Adrenal gland (tissue), 12 donors: ENCODE data around the gene GOLGA8S. TPM values are rescaled to one million over a fixed set of nuclear protein-coding genes. Genes with fewer than 3 reads are reported as not detected.
"Not testable (repeated sequence)": the region's sequence is repeated elsewhere in the genome, so short reads cannot be mapped to it uniquely, and the experiment has no call there.

Experiments used
- DNase-seq, 7 donors: peaks; one replicate each; pipeline ENCODE4 v3.0.0-alpha.2; 2019 to 2020
- H3K27ac ChIP-seq, 5 donors: fragments of 200-600 bp; sonication (generic) in 4 of 5; 1 replicate in 3 of 5; 2 replicates in 2 of 5; pipeline versions ENCODE4 v1.5.1 to v1.8.0; 2016 to 2020; ENCODE audit warnings: mild to moderate bottlenecking in 1 of 5
- H3K27me3 ChIP-seq: fragments of 200-600 bp; 2 replicates; pipeline ENCODE4 v1.8.0; 2021
- H3K36me3 ChIP-seq, 2 donors: fragments of 200-600 bp; replicated peaks in 1 of 2; 1 replicate in 1 of 2; 2 replicates in 1 of 2; pipeline versions ENCODE4 v1.5.1 to v1.8.0; 2018 to 2022
- H3K4me1 ChIP-seq, 2 donors: fragments of 200-600 bp; replicated peaks in 1 of 2; 1 replicate in 1 of 2; 2 replicates in 1 of 2; pipeline versions ENCODE4 v1.5.1 to v1.8.0; 2018 to 2021
- H3K4me3 ChIP-seq, 4 donors: fragments of 200-600 bp; sonication (generic) in 3 of 4; one replicate each; pipeline ENCODE4 v1.5.1; 2016 to 2018
- H3K9me3 ChIP-seq, 3 donors: fragments of 200-600 bp; sonication (generic) in 1 of 3; replicated peaks in 1 of 3; 1 replicate in 2 of 3; 2 replicates in 1 of 3; pipeline versions ENCODE4 v1.5.1 to v1.8.0; 2016 to 2021
- CTCF ChIP-seq, 6 experiments: fragments of 450-650 bp in 4 of 6; fragments of 200-600 bp in 2 of 6; sonication (generic) in 1 of 6; IDR thresholded peaks; 1 replicate in 5 of 6; 2 replicates in 1 of 6; pipeline versions ENCODE4 v1.5.1 to v1.8.0; 2016 to 2021; ENCODE audit warnings: antibody characterized with exemption in 6 of 6, mild to moderate bottlenecking in 2 of 6, moderate library complexity in 1 of 6
- POLR2A ChIP-seq, 2 donors: fragments of 450-650 bp; IDR thresholded peaks; one replicate each; pipeline ENCODE4 v1.6.1; 2017; ENCODE audit warnings: antibody characterized with exemption in 2 of 2, mild to moderate bottlenecking in 2 of 2, moderate library complexity in 1 of 2
- WGBS, 4 donors: extraction: QIAGEN DNeasy Blood & Tissue Kit in 2 of 4; methylation state at CpG; one replicate each; pipeline versions ENCODE4 v1.1.5 to v1.1.7; 2013 to 2017; 5-methylcytosine and 5-hydroxymethylcytosine counted together
- intact Hi-C, 2 donors: fragments of 100-400 bp; cut with DNase I; formaldehyde crosslinking; loops; one replicate each; pipeline versions ENCODE4 v1.14.1 to v1.15.0; 2022 to 2023
- polyA plus RNA-seq, 3 donors: library from polyadenylated mRNA; stranded (reverse); fragments of 200-250 nt in 2 of 3; fragments of 350-450 nt in 1 of 3; fragmentation: Illumina TruSeq in 1 of 3; extraction: RNeasy Lipid Tissue Mini Kit (QIAGEN cat#74804) in 1 of 3; gene quantifications; one replicate each; pipeline ENCODE4 v1.2.3, GENCODE V29; 2013 to 2014
- total RNA-seq, 9 donors: library from RNA; depleted of rRNA in 4 of 9; stranded (reverse); fragments of >200 nt in 4 of 9; fragments of 120-200 nt in 1 of 9; fragmentation: NEBNext Ultra II Directional in 1 of 9; extraction: Animal tissue kit (Norgen Biotek cat#: 25700) in 1 of 9; gene quantifications; one replicate each; pipeline versions ENCODE4 v1.1.0 to v1.2.4, GENCODE V29; 2013 to 2023
- donor health status: healthy with polysubstance abuse.
- donor health status: Bipolar disorder and iron deficiency.
- donor health status: DM: yes; HTN: yes; CAD: no.
- donor health status: DM: no; HTN: no; CAD: no.
- donor health status: DM: no; HTN: no; CAD: no.
- donor health status: DM: yes; HTN: yes; CAD: no.

GOLGA8S gene
- total and polyA plus RNA-seq, 12 donors, result 0.05 to 0.36 (median 0.16) TPM

- no peaks in the 10 kb centered on the region for H3K4me1 ChIP-seq
- no peaks in the 10 kb centered on the region for H3K27me3 ChIP-seq
- H3K36me3 ChIP-seq, result no peaks in the 10 kb centered on the region
- DNase-seq, result no peak
- intact Hi-C loops, result loop anchor here in 1 of 2 donors (10.0 kb wide), 1 partner anchor 94 kb away; no protein-coding TSS in a partner anchor
- 37 to 48% (median 42%) methylated on average over 2 of the region's 2 CpGs for WGBS, 4 donors
- no peak for TF ChIP-seq CTCF (IDR thresholded peaks at IDR 0.05)
- TF ChIP-seq POLR2A (IDR thresholded peaks at IDR 0.05), result no peak
- H3K9me3 ChIP-seq, result no peaks in the 10 kb centered on the region
- H3K4me3 ChIP-seq, result no peak overlapping the region
- H3K27ac ChIP-seq, result no peak overlapping the region
Measured at GRCh38 chr15:23370578-23370977, 16.0 kb downstream of the GOLGA8S start.

- DNase-seq, H3K9me3 ChIP-seq, H3K4me3 ChIP-seq, H3K27me3 ChIP-seq, H3K36me3 ChIP-seq, H3K4me1 ChIP-seq, H3K27ac ChIP-seq: not testable (repeated sequence)
- 55 to 84% (median 76%) methylated on average over 4 of the region's 4 CpGs for WGBS, 4 donors
- intact Hi-C loops, result loop anchor here in 1 of 2 donors (10.0 kb wide), 1 partner anchor 94 kb away; no protein-coding TSS in a partner anchor
Measured at GRCh38 chr15:23371134-23371533, 16.6 kb downstream of the GOLGA8S start.

- DNase-seq, H3K4me3 ChIP-seq, H3K9me3 ChIP-seq, H3K36me3 ChIP-seq, H3K27ac ChIP-seq, H3K27me3 ChIP-seq, H3K4me1 ChIP-seq: not testable (repeated sequence)
- intact Hi-C loops, result loop anchor here in 1 of 2 donors (10.0 kb wide), 1 partner anchor 93 kb away; no protein-coding TSS in a partner anchor
- WGBS, 4 donors, result 83 to 86% (median 84%) methylated on average over 3 of the region's 3 CpGs
Measured at GRCh38 chr15:23371868-23372267, 17.3 kb downstream of the GOLGA8S start.

GRCh38 chr15:23372284-23372683 lies 17.7 kb downstream of the GOLGA8S start:
- DNase-seq, result no peak
- Histone ChIP-seq H3K4me3 (no peak overlapping the region), H3K27ac (no peak overlapping the region), H3K36me3 (no peaks in the 10 kb centered on the region), H3K9me3 (no peaks in the 10 kb centered on the region), H3K27me3 (no peaks in the 10 kb centered on the region), H3K4me1 (no peaks in the 10 kb centered on the region)
- TF ChIP-seq POLR2A (IDR thresholded peaks at IDR 0.05) (no peak), CTCF (IDR thresholded peaks at IDR 0.05) (no peak)
- intact Hi-C loops, result loop anchor here in 1 of 2 donors (10.0 kb wide), 1 partner anchor 93 kb away; no protein-coding TSS in a partner anchor
- 81 to 89% (median 87%) methylated on average over 15 of the region's 15 CpGs for WGBS, 4 donors

GRCh38 chr15:23372891-23373600 lies 18.5 kb downstream of the GOLGA8S start:
- not testable (repeated sequence) for H3K9me3 ChIP-seq, H3K4me3 ChIP-seq, H3K4me1 ChIP-seq, DNase-seq, H3K27me3 ChIP-seq, H3K27ac ChIP-seq, H3K36me3 ChIP-seq
- intact Hi-C loops, result loop anchor here in 1 of 2 donors (10.0 kb wide), 1 partner anchor 92 kb away; no protein-coding TSS in a partner anchor
- 95 to 96% (median 96%) methylated on average over 40 of the region's 40 CpGs for WGBS, 4 donors

GRCh38 chr15:23374226-23374625 lies 19.7 kb downstream of the GOLGA8S start:
- intact Hi-C loops, result loop anchor here in 1 of 2 donors (10.0 kb wide), 1 partner anchor 91 kb away; no protein-coding TSS in a partner anchor
- H3K36me3 ChIP-seq, H3K9me3 ChIP-seq, H3K4me3 ChIP-seq, H3K4me1 ChIP-seq, DNase-seq, H3K27me3 ChIP-seq, H3K27ac ChIP-seq: not testable (repeated sequence)
- WGBS, 4 donors, result 92 to 94% (median 93%) methylated on average over 11 of the region's 11 CpGs

- not testable (repeated sequence) for H3K36me3 ChIP-seq, H3K9me3 ChIP-seq, H3K4me1 ChIP-seq, H3K27ac ChIP-seq, H3K4me3 ChIP-seq, DNase-seq, H3K27me3 ChIP-seq
- intact Hi-C loops, result loop anchor here in 1 of 2 donors (10.0 kb wide), 1 partner anchor 86 kb away; no protein-coding TSS in a partner anchor
- 89 to 94% (median 90%) methylated on average over 13 of the region's 13 CpGs for WGBS, 4 donors
Measured at GRCh38 chr15:23378946-23379345, 24.4 kb downstream of the GOLGA8S start.

- DNase-seq, H3K27ac ChIP-seq, H3K4me1 ChIP-seq, H3K4me3 ChIP-seq, H3K27me3 ChIP-seq, H3K36me3 ChIP-seq, H3K9me3 ChIP-seq, intact Hi-C loops: not testable (repeated sequence)
- 68 to 74% (median 71%) methylated on average over 4 of the region's 4 CpGs for WGBS, 4 donors
Measured at GRCh38 chr15:23380700-23381099, 26.2 kb downstream of the GOLGA8S start.

GRCh38 chr15:23381192-23381591 lies 26.6 kb downstream of the GOLGA8S start:
- WGBS, 4 donors, result 47 to 80% (median 69%) methylated on average over 3 to 7 of the region's 7 CpGs
- not testable (repeated sequence) for DNase-seq, H3K9me3 ChIP-seq

More at GRCh38 chr15:23381192-23381591, 26.6 kb downstream of the GOLGA8S start:
- H3K27ac ChIP-seq, H3K4me1 ChIP-seq, H3K4me3 ChIP-seq, H3K36me3 ChIP-seq, H3K27me3 ChIP-seq, intact Hi-C loops: not testable (repeated sequence)
